A673 (cell line): ENCODE measurements around the gene MYO1H.

Source experiments
- EZH2 ChIP-seq: fragments of 200-600 bp; sonication (generic); IDR thresholded peaks from 2 replicates; pipeline ENCODE4 v1.6.1; 2017; ENCODE audit warnings: borderline replicate concordance, low read depth, mild to moderate bottlenecking, mixed read lengths, antibody characterized with exemption, low read length; ENCODE audit not compliant: poor library complexity, severe bottlenecking
- TF ChIP-seq, protein P1 (sequence below): fragments of 300-800, 200-600 bp; sonication (generic); conservative IDR thresholded peaks from 2 replicates; pipeline ENCODE4 v1.5.1; 2017; ENCODE audit warnings: low read depth, mild to moderate bottlenecking, antibody characterized with exemption, low read length, moderate library complexity, mixed read lengths

DNA sequence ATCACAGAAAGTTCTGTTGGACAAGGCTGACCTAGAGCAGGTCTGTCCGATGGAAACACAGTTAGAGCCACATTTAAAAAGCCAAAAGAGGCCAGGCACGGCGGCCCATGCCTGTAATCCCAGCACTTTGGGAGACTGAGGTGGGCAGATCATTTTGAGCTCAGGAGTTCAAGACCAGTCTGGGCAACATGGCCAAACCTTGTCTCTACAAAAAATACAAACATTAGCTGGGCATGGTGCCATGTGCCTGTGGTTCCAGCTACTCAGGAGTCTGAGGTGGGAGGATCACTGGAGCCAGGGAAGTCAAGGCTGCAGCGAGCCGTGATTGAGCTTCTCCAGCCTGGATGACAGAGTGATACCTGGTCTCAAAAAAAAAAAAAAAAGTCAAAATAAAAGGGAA, 144.7 kb downstream of the MYO1H start:
- no peak for TF ChIP-seq EZH2
- TF ChIP-seq, protein P1, sequence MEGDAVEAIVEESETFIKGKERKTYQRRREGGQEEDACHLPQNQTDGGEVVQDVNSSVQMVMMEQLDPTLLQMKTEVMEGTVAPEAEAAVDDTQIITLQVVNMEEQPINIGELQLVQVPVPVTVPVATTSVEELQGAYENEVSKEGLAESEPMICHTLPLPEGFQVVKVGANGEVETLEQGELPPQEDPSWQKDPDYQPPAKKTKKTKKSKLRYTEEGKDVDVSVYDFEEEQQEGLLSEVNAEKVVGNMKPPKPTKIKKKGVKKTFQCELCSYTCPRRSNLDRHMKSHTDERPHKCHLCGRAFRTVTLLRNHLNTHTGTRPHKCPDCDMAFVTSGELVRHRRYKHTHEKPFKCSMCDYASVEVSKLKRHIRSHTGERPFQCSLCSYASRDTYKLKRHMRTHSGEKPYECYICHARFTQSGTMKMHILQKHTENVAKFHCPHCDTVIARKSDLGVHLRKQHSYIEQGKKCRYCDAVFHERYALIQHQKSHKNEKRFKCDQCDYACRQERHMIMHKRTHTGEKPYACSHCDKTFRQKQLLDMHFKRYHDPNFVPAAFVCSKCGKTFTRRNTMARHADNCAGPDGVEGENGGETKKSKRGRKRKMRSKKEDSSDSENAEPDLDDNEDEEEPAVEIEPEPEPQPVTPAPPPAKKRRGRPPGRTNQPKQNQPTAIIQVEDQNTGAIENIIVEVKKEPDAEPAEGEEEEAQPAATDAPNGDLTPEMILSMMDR = no peak
